GM12875 (cell line): ENCODE results near the gene PLA2G2E.

Experiments
- H3K4me3 ChIP-seq: one replicate; pipeline ENCODE4 v1.5.1; 2011; ENCODE audit warnings: low read depth, low read length, control low read depth
- CTCF ChIP-seq: IDR thresholded peaks from 2 replicates; pipeline ENCODE4 v1.5.1; 2011; ENCODE audit warnings: low read depth, mild to moderate bottlenecking, control low read depth, inconsistent platforms, low read length, moderate library complexity, borderline replicate concordance; ENCODE audit not compliant: insufficient read depth

The PLA2G2E gene

GRCh38 chr1:19920132-19920710 is 3.2 kb downstream of the PLA2G2E start:
- H3K4me3 ChIP-seq, result no peak overlapping the region
- TF ChIP-seq CTCF, result no peak

GRCh38 chr1:19918057-19918456 is 5.4 kb downstream of the PLA2G2E start:
- TF ChIP-seq CTCF, result peak; percentile 77
- no peak overlapping the region for H3K4me3 ChIP-seq

GRCh38 chr1:19910650-19911049 is 12.8 kb downstream of the PLA2G2E start:
- TF ChIP-seq CTCF, result no peak
- H3K4me3 ChIP-seq, result no peak overlapping the region

GRCh38 chr1:19909971-19910370 is 13.4 kb downstream of the PLA2G2E start:
- no peak for TF ChIP-seq CTCF
- no peak overlapping the region for H3K4me3 ChIP-seq

GRCh38 chr1:19909392-19909791 is 14.0 kb downstream of the PLA2G2E start:
- H3K4me3 ChIP-seq, result no peak overlapping the region
- no peak for TF ChIP-seq CTCF

GRCh38 chr1:19907456-19907855 is 16.0 kb downstream of the PLA2G2E start:
- no peak overlapping the region for H3K4me3 ChIP-seq
- TF ChIP-seq CTCF, result no peak

GRCh38 chr1:19903621-19904020 is 19.8 kb downstream of the PLA2G2E start:
- TF ChIP-seq CTCF, result no peak
- no peak overlapping the region for H3K4me3 ChIP-seq
